ENCODE data around the gene MEF2D.
A peak's percentile ranks its signal among the peaks of the same experiment; 100 is the strongest.

The MEF2D gene

GRCh38 chr1:156421062-156421938, 79.3 kb downstream of the MEF2D start (continued):
- TF ChIP-seq ZNF645 (tag by site-specific recombination; IDR thresholded peaks at IDR 0.05) (no peak), SALL2 (tag by site-specific recombination; IDR thresholded peaks at IDR 0.05; ENCODE audit: borderline replicate concordance) (no peak), ZNF660 (tag by site-specific recombination; IDR thresholded peaks at IDR 0.05) (peak; percentile 51; the same call in 1 of the 2 replicates), ZNF658 (tag by site-specific recombination; IDR thresholded peaks at IDR 0.05) (no peak), ZNF391 (tag by site-specific recombination; IDR thresholded peaks at IDR 0.05; ENCODE audit: borderline replicate concordance, low read depth) (peak; percentile 65; the same call in 1 of the 2 replicates), ZNF610 (tag by site-specific recombination; IDR thresholded peaks at IDR 0.05; ENCODE audit: borderline replicate concordance) (peak; percentile 26; the same call in 1 of the 2 replicates), ZNF530 (tag by site-specific recombination; IDR thresholded peaks at IDR 0.05; ENCODE audit: low read depth) (no peak), ZNF302 (tag by site-specific recombination; IDR thresholded peaks at IDR 0.05; ENCODE audit: low read depth) (no peak), ZBTB21 (tag by site-specific recombination; IDR thresholded peaks at IDR 0.05) (peak; percentile 89), ZNF558 (tag by site-specific recombination; IDR thresholded peaks at IDR 0.05) (no peak), KLF9 (tag by site-specific recombination; IDR thresholded peaks at IDR 0.05; ENCODE audit: low read depth) (peak; percentile 76; the same call in 1 of the 2 replicates), ZFP3 (tag by site-specific recombination; IDR thresholded peaks at IDR 0.05; ENCODE audit: low read depth) (no peak), ZNF423 (tag by site-specific recombination; IDR thresholded peaks at IDR 0.05) (peak; percentile 45; the same call in 1 of the 2 replicates), ZBTB17 (tag by site-specific recombination; IDR thresholded peaks at IDR 0.05) (peak; percentile 96), YY2 (tag by site-specific recombination; IDR thresholded peaks at IDR 0.05) (no peak; the same call in 1 of the 2 replicates), ZBTB26 (tag by site-specific recombination; optimal IDR thresholded peaks at IDR 0.05) (peak; percentile 87), ZNF555 (tag by site-specific recombination; conservative IDR thresholded peaks at IDR 0.05) (no peak), ZNF776 (tag by site-specific recombination; IDR thresholded peaks at IDR 0.05; ENCODE audit: borderline replicate concordance) (peak; percentile 54; the same call in 1 of the 2 replicates), ZNF433 (tag by site-specific recombination; IDR thresholded peaks at IDR 0.05; ENCODE audit: low read depth) (no peak)
- TF ChIP-seq, protein P1, sequence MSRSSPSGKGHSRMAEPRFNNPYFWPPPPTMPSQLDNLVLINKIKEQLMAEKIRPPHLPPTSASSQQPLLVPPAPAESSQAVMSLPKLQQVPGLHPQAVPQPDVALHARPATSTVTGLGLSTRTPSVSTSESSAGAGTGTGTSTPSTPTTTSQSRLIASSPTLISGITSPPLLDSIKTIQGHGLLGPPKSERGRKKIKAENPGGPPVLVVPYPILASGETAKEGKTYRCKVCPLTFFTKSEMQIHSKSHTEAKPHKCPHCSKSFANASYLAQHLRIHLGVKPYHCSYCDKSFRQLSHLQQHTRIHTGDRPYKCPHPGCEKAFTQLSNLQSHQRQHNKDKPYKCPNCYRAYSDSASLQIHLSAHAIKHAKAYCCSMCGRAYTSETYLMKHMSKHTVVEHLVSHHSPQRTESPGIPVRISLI (tag by site-specific recombination; IDR thresholded peaks at IDR 0.05): no peak
- TF ChIP-seq, protein P2, sequence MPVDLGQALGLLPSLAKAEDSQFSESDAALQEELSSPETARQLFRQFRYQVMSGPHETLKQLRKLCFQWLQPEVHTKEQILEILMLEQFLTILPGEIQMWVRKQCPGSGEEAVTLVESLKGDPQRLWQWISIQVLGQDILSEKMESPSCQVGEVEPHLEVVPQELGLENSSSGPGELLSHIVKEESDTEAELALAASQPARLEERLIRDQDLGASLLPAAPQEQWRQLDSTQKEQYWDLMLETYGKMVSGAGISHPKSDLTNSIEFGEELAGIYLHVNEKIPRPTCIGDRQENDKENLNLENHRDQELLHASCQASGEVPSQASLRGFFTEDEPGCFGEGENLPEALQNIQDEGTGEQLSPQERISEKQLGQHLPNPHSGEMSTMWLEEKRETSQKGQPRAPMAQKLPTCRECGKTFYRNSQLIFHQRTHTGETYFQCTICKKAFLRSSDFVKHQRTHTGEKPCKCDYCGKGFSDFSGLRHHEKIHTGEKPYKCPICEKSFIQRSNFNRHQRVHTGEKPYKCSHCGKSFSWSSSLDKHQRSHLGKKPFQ (tag by site-specific recombination; IDR thresholded peaks at IDR 0.05): no peak
- TF ChIP-seq, protein P3, sequence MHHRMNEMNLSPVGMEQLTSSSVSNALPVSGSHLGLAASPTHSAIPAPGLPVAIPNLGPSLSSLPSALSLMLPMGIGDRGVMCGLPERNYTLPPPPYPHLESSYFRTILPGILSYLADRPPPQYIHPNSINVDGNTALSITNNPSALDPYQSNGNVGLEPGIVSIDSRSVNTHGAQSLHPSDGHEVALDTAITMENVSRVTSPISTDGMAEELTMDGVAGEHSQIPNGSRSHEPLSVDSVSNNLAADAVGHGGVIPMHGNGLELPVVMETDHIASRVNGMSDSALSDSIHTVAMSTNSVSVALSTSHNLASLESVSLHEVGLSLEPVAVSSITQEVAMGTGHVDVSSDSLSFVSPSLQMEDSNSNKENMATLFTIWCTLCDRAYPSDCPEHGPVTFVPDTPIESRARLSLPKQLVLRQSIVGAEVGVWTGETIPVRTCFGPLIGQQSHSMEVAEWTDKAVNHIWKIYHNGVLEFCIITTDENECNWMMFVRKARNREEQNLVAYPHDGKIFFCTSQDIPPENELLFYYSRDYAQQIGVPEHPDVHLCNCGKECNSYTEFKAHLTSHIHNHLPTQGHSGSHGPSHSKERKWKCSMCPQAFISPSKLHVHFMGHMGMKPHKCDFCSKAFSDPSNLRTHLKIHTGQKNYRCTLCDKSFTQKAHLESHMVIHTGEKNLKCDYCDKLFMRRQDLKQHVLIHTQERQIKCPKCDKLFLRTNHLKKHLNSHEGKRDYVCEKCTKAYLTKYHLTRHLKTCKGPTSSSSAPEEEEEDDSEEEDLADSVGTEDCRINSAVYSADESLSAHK (tag by site-specific recombination; IDR thresholded peaks at IDR 0.05): no peak
- TF ChIP-seq, protein P4, sequence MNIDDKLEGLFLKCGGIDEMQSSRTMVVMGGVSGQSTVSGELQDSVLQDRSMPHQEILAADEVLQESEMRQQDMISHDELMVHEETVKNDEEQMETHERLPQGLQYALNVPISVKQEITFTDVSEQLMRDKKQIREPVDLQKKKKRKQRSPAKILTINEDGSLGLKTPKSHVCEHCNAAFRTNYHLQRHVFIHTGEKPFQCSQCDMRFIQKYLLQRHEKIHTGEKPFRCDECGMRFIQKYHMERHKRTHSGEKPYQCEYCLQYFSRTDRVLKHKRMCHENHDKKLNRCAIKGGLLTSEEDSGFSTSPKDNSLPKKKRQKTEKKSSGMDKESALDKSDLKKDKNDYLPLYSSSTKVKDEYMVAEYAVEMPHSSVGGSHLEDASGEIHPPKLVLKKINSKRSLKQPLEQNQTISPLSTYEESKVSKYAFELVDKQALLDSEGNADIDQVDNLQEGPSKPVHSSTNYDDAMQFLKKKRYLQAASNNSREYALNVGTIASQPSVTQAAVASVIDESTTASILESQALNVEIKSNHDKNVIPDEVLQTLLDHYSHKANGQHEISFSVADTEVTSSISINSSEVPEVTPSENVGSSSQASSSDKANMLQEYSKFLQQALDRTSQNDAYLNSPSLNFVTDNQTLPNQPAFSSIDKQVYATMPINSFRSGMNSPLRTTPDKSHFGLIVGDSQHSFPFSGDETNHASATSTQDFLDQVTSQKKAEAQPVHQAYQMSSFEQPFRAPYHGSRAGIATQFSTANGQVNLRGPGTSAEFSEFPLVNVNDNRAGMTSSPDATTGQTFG (tag by site-specific recombination; IDR thresholded peaks at IDR 0.05; ENCODE audit: borderline replicate concordance): no peak
- TF ChIP-seq, protein P5, sequence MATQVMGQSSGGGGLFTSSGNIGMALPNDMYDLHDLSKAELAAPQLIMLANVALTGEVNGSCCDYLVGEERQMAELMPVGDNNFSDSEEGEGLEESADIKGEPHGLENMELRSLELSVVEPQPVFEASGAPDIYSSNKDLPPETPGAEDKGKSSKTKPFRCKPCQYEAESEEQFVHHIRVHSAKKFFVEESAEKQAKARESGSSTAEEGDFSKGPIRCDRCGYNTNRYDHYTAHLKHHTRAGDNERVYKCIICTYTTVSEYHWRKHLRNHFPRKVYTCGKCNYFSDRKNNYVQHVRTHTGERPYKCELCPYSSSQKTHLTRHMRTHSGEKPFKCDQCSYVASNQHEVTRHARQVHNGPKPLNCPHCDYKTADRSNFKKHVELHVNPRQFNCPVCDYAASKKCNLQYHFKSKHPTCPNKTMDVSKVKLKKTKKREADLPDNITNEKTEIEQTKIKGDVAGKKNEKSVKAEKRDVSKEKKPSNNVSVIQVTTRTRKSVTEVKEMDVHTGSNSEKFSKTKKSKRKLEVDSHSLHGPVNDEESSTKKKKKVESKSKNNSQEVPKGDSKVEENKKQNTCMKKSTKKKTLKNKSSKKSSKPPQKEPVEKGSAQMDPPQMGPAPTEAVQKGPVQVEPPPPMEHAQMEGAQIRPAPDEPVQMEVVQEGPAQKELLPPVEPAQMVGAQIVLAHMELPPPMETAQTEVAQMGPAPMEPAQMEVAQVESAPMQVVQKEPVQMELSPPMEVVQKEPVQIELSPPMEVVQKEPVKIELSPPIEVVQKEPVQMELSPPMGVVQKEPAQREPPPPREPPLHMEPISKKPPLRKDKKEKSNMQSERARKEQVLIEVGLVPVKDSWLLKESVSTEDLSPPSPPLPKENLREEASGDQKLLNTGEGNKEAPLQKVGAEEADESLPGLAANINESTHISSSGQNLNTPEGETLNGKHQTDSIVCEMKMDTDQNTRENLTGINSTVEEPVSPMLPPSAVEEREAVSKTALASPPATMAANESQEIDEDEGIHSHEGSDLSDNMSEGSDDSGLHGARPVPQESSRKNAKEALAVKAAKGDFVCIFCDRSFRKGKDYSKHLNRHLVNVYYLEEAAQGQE (tag by site-specific recombination; IDR thresholded peaks at IDR 0.05): no peak
